Right ventricle myocardium superior (tissue), 1 donor: ENCODE measurements around the gene EXD3. TPM values are rescaled to one million over a fixed set of nuclear protein-coding genes. Genes with fewer than 3 reads are reported as not detected.
"Not testable (repeated sequence)": the region's sequence is repeated elsewhere in the genome, so short reads cannot be mapped to it uniquely, and the experiment has no call there.

Experiments
- ATAC-seq: fragments of 200-7000 bp; cut with Tn5 transposase; one replicate; pipeline ENCODE4 v1.9.1; 2020; ENCODE audit warnings: mild to moderate bottlenecking; ENCODE audit not compliant: poor library complexity
- DNase-seq: peaks from one replicate; pipeline ENCODE4 v3.0.0-alpha.2; 2020
- intact Hi-C: fragments of 100-400 bp; cut with DNase I; formaldehyde crosslinking; loops from one replicate; pipeline ENCODE4 v1.11.2; 2022
- long read RNA-seq: library from polyadenylated mRNA; unstranded; transcript quantifications from one replicate; pipeline ENCODE4 v2.0.0, GENCODE V29; 2021
- total RNA-seq: library from RNA; stranded (reverse); fragmentation: NEBNext Ultra II Directional; extraction: Animal tissue kit (Norgen Biotek cat#: 25700); gene quantifications from one replicate; pipeline ENCODE4 v1.2.1, GENCODE V29; 2021
- donor health status: DM: no; HTN: yes; CAD: no; lungs with severe emphysema.

EXD3 gene
- 6.9 TPM for total RNA-seq
- long read RNA-seq, transcript EXD3-203 (3 exons, 1,585 nt) = major isoform, 8 of 32 reads
- long read RNA-seq, partial matches to known transcripts = 1 of 32 reads
- long read RNA-seq, other reads (novel, unspliced or antisense) = 18 of 32 reads

- peak; percentile 95 for ATAC-seq
- peak; percentile 95 for DNase-seq
- intact Hi-C loops = no loop called here
These were observed at the start of gene EXD3, which contains the start of gene NOXA1 for GRCh38 chr9:137422604-137423513. EXD3 (minus strand) TSS chr9:137423162; CDS start chr9:137395357, 27,805 bp downstream. NOXA1 (plus strand) TSS chr9:137423393; CDS start chr9:137423530, 137 bp downstream.

GRCh38 chr9:137470785-137471184 lies 47.8 kb upstream of the EXD3 start:
- ATAC-seq (no peak), DNase-seq (no peak)
- intact Hi-C loops = no loop called here

GRCh38 chr9:137467896-137468295 lies 44.9 kb upstream of the EXD3 start:
- no peak for ATAC-seq
- DNase-seq = peak; percentile 6
- intact Hi-C loops = no loop called here

- intact Hi-C loops = no loop called here
- DNase-seq = peak; percentile 22
- ATAC-seq = no peak
These were observed 44.2 kb upstream of the EXD3 start for GRCh38 chr9:137467161-137467581.

- intact Hi-C loops, ATAC-seq: not testable (repeated sequence)
- peak; percentile 10 for DNase-seq
These were observed 43.6 kb upstream of the EXD3 start for GRCh38 chr9:137466389-137467085.

GRCh38 chr9:137465720-137466388 lies 42.9 kb upstream of the EXD3 start:
- peak; percentile 29 for DNase-seq
- intact Hi-C loops = no loop called here

GRCh38 chr9:137465000-137465719 lies 42.2 kb upstream of the EXD3 start:
- intact Hi-C loops = no loop called here
- DNase-seq = peak; percentile 27
- ATAC-seq = no peak

More at GRCh38 chr9:137465720-137466388, 42.9 kb upstream of the EXD3 start:
- ATAC-seq = no peak

- no peak for ATAC-seq
- intact Hi-C loops = no loop called here
- peak; percentile 42 for DNase-seq
These were observed 41.5 kb upstream of the EXD3 start for GRCh38 chr9:137464291-137464999.

- ATAC-seq (no peak), DNase-seq (no peak)
- intact Hi-C loops = no loop called here
These were observed 40.9 kb upstream of the EXD3 start for GRCh38 chr9:137463931-137464290.

- DNase-seq (peak; percentile 36), ATAC-seq (no peak)
- intact Hi-C loops = no loop called here
These were observed 40.3 kb upstream of the EXD3 start for GRCh38 chr9:137462986-137463930.

GRCh38 chr9:137462396-137462985 lies 39.5 kb upstream of the EXD3 start:
- DNase-seq (peak; percentile 26), ATAC-seq (no peak)
- intact Hi-C loops = no loop called here

GRCh38 chr9:137461663-137462395 lies 38.9 kb upstream of the EXD3 start:
- DNase-seq (peak; percentile 70), ATAC-seq (no peak)
- intact Hi-C loops = no loop called here

- intact Hi-C loops = no loop called here
- no peak for ATAC-seq
- no peak for DNase-seq
These were observed 38.3 kb upstream of the EXD3 start for GRCh38 chr9:137461316-137461662.

GRCh38 chr9:137460363-137461315 lies 37.7 kb upstream of the EXD3 start:
- intact Hi-C loops = no loop called here
- DNase-seq = peak; percentile 38
- no peak for ATAC-seq
